HEK293 (cell line): ENCODE measurements around the gene LCN10.
"Not testable (repeated sequence)": the region's sequence is repeated elsewhere in the genome, so short reads cannot be mapped to it uniquely, and the experiment has no call there.

ENCODE experiments used
- CTCF ChIA-PET: fragments of 350-600 bp; formaldehyde crosslinking; extraction: SDS; loops from one replicate; lab custom pipeline; 2021; ENCODE audit warnings: antibody characterized with exemption; lab: Yijun Ruan, JAX
- POLR2A ChIA-PET: fragments of 300-600 bp; formaldehyde crosslinking; extraction: SDS; loops from one replicate; lab custom pipeline; 2020; ENCODE audit warnings: antibody characterized with exemption, inconsistent platforms; lab: Yijun Ruan, JAX
- H3K27ac ChIP-seq: fragments of 200-500 bp; sonication (Bioruptor generic); 2 replicates; pipeline ENCODE4 v1.5.1; 2014; ENCODE audit warnings: low read depth, low read length, control low read depth, inconsistent platforms; ENCODE audit errors: extremely low read depth
- H3K36me3 ChIP-seq, 2 experiments: fragments of 200-500 bp in 1 of 2; sonication (Bioruptor generic) in 1 of 2; 1 replicate in 1 of 2; 2 replicates in 1 of 2; pipeline ENCODE4 v1.5.1; 2014 to 2017; ENCODE audit warnings: inconsistent platforms in 2 of 2, low read length in 2 of 2; ENCODE audit not compliant: control insufficient read depth in 2 of 2, insufficient read depth in 1 of 2
- H3K4me1 ChIP-seq: fragments of 200-500 bp; sonication (Bioruptor generic); 2 replicates; pipeline ENCODE4 v1.5.1; 2014; ENCODE audit warnings: mild to moderate bottlenecking, low read length, inconsistent platforms; ENCODE audit not compliant: control insufficient read depth, insufficient read depth
- H3K4me3 ChIP-seq: 2 replicates; pipeline ENCODE4 v1.5.1; 2011; ENCODE audit warnings: low read depth, mild to moderate bottlenecking, control low read depth, low read length, moderate library complexity
- H3K9me3 ChIP-seq: fragments of 200-500 bp; sonication (Bioruptor generic); 2 replicates; pipeline ENCODE4 v1.5.1; 2014; ENCODE audit warnings: low read depth, low read length, inconsistent platforms; ENCODE audit not compliant: control insufficient read depth, insufficient read depth
- KLF10 ChIP-seq: fragments of 450-650 bp; IDR thresholded peaks from 2 replicates; pipeline ENCODE4 v1.5.1; 2018; ENCODE audit warnings: missing biosample characterization, mild to moderate bottlenecking, missing genetic modification characterization
- MZF1 ChIP-seq: fragments of 450-650 bp; formaldehyde crosslinking; IDR thresholded peaks from 2 replicates; pipeline ENCODE4 v1.5.1; 2017; ENCODE audit warnings: missing biosample characterization, missing genetic modification characterization, borderline replicate concordance
- SALL2 ChIP-seq: fragments of 450-650 bp; formaldehyde crosslinking; IDR thresholded peaks from 2 replicates; pipeline ENCODE4 v1.5.0; 2017; ENCODE audit warnings: missing biosample characterization, mild to moderate bottlenecking, missing genetic modification characterization, borderline replicate concordance
- ZBTB1 ChIP-seq: fragments of 450-650 bp; formaldehyde crosslinking; IDR thresholded peaks from 2 replicates; pipeline ENCODE4 v1.5.1; 2016; ENCODE audit warnings: missing biosample characterization, missing genetic modification characterization
- ZBTB20 ChIP-seq: fragments of 450-650 bp; formaldehyde crosslinking; IDR thresholded peaks from 2 replicates; pipeline ENCODE4 v1.5.1; 2016; ENCODE audit warnings: missing biosample characterization, missing genetic modification characterization
- ZBTB48 ChIP-seq: fragments of 450-650 bp; formaldehyde crosslinking; IDR thresholded peaks from 2 replicates; pipeline ENCODE4 v1.5.1; 2016; ENCODE audit warnings: missing biosample characterization, missing genetic modification characterization
- ZFP3 ChIP-seq: fragments of 450-650 bp; formaldehyde crosslinking; IDR thresholded peaks from 2 replicates; pipeline ENCODE4 v1.5.1; 2016; ENCODE audit warnings: low read depth, missing biosample characterization, missing genetic modification characterization
- ZFP41 ChIP-seq: fragments of 450-650 bp; formaldehyde crosslinking; IDR thresholded peaks from 2 replicates; pipeline ENCODE4 v1.5.1; 2016; ENCODE audit warnings: missing biosample characterization, missing genetic modification characterization, borderline replicate concordance
- ZIC2 ChIP-seq: fragments of 450-650 bp; formaldehyde crosslinking; IDR thresholded peaks from 2 replicates; pipeline ENCODE4 v1.5.1; 2016; ENCODE audit warnings: missing biosample characterization, missing genetic modification characterization
- ZNF140 ChIP-seq: fragments of 450-650 bp; formaldehyde crosslinking; IDR thresholded peaks from 2 replicates; pipeline ENCODE4 v1.5.1; 2016; ENCODE audit warnings: missing biosample characterization, missing genetic modification characterization
- ZNF24 ChIP-seq: fragments of 450-650 bp; formaldehyde crosslinking; IDR thresholded peaks from 2 replicates; pipeline ENCODE4 v1.5.1; 2016; ENCODE audit warnings: missing biosample characterization, missing genetic modification characterization
- ZNF354C ChIP-seq: fragments of 450-650 bp; formaldehyde crosslinking; IDR thresholded peaks from 2 replicates; pipeline ENCODE4 v1.5.1; 2016; ENCODE audit warnings: missing biosample characterization, missing genetic modification characterization, low read depth, borderline replicate concordance
- ZNF423 ChIP-seq: fragments of 450-650 bp; formaldehyde crosslinking; IDR thresholded peaks from 2 replicates; pipeline ENCODE4 v1.5.1; 2016; ENCODE audit warnings: missing biosample characterization, missing genetic modification characterization
- ZNF529 ChIP-seq: fragments of 450-650 bp; formaldehyde crosslinking; IDR thresholded peaks from 2 replicates; pipeline ENCODE4 v1.5.1; 2017; ENCODE audit warnings: missing genetic modification characterization, missing biosample characterization; ENCODE audit not compliant: insufficient replicate concordance
- TF ChIP-seq, protein P1 (sequence below): fragments of 450-650 bp; formaldehyde crosslinking; IDR thresholded peaks from 2 replicates; pipeline ENCODE4 v1.5.1; 2016; ENCODE audit warnings: missing biosample characterization, missing genetic modification characterization
- TF ChIP-seq, protein P2 (sequence below): fragments of 450-650 bp; formaldehyde crosslinking; IDR thresholded peaks from 2 replicates; pipeline ENCODE4 v1.5.1; 2016; ENCODE audit warnings: missing biosample characterization, missing genetic modification characterization
- TF ChIP-seq, protein P3 (sequence below): fragments of 450-650 bp; formaldehyde crosslinking; IDR thresholded peaks from 2 replicates; pipeline ENCODE4 v1.5.1; 2017; ENCODE audit warnings: missing biosample characterization, missing genetic modification characterization
- TF ChIP-seq, protein P4 (sequence below): fragments of 450-650 bp; formaldehyde crosslinking; IDR thresholded peaks from 2 replicates; pipeline ENCODE4 v1.5.1; 2017; ENCODE audit warnings: missing biosample characterization, missing genetic modification characterization
- TF ChIP-seq, protein P5 (sequence below): fragments of 450-650 bp; formaldehyde crosslinking; IDR thresholded peaks from 2 replicates; pipeline ENCODE4 v1.5.1; 2016; ENCODE audit warnings: missing biosample characterization, missing genetic modification characterization
- TF ChIP-seq, protein P6 (sequence below): fragments of 450-650 bp; formaldehyde crosslinking; IDR thresholded peaks from 2 replicates; pipeline ENCODE4 v1.5.1; 2016; ENCODE audit warnings: missing biosample characterization, missing genetic modification characterization

LCN10 gene

DNA sequence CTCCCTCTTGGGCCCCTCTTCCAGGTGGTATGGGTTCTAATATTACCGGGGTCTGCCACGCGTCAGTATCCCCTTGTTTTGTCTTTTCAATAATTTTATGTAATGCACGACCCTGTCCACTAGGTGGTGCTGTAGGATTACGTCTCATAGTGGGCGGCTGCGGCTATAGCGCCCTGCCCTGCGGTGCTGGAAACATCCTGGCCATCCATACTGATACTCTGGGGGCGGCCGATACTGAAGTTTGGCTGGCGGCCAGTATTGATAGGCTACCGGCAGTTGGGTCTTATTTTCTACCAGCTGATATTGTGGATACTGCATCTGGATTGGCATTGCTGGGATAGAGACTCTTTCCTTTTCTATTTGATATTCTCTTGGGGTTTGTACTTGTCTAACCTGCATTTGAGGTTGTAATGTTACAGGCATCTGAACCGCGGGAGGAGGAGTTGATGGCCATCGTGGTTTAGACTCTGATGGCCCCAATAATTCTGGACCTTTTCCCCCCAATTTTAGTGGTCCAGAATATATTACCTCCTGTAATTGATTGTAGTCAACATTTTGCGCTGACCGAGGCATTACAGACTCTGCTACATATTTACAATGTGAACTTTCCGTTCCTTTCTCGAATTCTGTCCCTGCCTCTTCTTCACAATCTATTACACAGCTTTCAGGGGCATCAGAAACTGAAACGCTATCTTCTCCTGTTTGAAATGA lies 45.1 kb upstream of the LCN10 start (continued):
- TF ChIP-seq, protein P1, sequence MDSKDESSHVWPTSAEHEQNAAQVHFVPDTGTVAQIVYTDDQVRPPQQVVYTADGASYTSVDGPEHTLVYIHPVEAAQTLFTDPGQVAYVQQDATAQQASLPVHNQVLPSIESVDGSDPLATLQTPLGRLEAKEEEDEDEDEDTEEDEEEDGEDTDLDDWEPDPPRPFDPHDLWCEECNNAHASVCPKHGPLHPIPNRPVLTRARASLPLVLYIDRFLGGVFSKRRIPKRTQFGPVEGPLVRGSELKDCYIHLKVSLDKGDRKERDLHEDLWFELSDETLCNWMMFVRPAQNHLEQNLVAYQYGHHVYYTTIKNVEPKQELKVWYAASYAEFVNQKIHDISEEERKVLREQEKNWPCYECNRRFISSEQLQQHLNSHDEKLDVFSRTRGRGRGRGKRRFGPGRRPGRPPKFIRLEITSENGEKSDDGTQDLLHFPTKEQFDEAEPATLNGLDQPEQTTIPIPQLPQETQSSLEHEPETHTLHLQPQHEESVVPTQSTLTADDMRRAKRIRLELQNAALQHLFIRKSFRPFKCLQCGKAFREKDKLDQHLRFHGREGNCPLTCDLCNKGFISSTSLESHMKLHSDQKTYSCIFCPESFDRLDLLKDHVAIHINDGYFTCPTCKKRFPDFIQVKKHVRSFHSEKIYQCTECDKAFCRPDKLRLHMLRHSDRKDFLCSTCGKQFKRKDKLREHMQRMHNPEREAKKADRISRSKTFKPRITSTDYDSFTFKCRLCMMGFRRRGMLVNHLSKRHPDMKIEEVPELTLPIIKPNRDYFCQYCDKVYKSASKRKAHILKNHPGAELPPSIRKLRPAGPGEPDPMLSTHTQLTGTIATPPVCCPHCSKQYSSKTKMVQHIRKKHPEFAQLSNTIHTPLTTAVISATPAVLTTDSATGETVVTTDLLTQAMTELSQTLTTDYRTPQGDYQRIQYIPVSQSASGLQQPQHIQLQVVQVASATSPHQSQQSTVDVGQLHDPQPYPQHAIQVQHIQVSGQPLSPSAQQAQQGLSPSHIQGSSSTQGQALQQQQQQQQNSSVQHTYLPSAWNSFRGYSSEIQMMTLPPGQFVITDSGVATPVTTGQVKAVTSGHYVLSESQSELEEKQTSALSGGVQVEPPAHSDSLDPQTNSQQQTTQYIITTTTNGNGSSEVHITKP (tag by site-specific recombination): peak; percentile 55; the same call in 1 of the 2 replicates
- TF ChIP-seq KLF10 (no peak; the same call in 1 of the 2 replicates), ZBTB20 (tag by site-specific recombination) (0 out of 2 replicates have a peak, but pooled peaks have one; percentile 36), MZF1 (tag by site-specific recombination) (no peak), ZFP3 (tag by site-specific recombination) (no peak), ZNF140 (tag by site-specific recombination) (no peak), ZIC2 (tag by site-specific recombination) (no peak)
- TF ChIP-seq, protein P2, sequence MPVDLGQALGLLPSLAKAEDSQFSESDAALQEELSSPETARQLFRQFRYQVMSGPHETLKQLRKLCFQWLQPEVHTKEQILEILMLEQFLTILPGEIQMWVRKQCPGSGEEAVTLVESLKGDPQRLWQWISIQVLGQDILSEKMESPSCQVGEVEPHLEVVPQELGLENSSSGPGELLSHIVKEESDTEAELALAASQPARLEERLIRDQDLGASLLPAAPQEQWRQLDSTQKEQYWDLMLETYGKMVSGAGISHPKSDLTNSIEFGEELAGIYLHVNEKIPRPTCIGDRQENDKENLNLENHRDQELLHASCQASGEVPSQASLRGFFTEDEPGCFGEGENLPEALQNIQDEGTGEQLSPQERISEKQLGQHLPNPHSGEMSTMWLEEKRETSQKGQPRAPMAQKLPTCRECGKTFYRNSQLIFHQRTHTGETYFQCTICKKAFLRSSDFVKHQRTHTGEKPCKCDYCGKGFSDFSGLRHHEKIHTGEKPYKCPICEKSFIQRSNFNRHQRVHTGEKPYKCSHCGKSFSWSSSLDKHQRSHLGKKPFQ (tag by site-specific recombination): no peak

DNA sequence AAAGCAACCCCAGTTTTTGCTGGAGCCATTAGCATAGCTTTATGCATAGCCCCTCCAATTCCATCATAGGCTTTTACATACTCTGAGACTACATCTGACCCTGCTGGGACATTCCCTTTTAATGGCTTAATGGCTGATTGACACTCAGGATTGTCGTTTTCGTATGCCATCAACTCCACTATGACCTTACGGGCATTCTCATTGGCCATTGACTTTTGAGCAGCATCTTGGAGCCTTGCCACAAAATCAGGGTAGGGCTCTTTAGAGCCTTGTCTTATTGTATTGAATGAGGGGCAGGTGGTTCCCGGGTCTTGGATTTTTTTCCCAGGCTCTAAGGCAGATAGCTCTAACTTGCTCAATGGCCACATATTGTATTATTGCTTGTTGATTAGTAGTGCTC lies 44.2 kb upstream of the LCN10 start:
- POLR2A ChIA-PET: interaction anchor here (1.6 kb wide), 1 partner anchor 248 kb away, joined by 4 read pairs; no protein-coding TSS in a partner anchor
- CTCF ChIA-PET: interaction anchor here (0.5 to 6.1 kb wide), 36 partner anchors 9 to 976 kb away, joined by 3 to 61 read pairs (median 4); partner anchors contain the start of genes ABCA2, CLIC3, MAMDC4 and NPDC1
- H3K4me1 ChIP-seq, H3K9me3 ChIP-seq, H3K4me3 ChIP-seq, H3K27ac ChIP-seq, H3K36me3 ChIP-seq: not testable (repeated sequence)

DNA sequence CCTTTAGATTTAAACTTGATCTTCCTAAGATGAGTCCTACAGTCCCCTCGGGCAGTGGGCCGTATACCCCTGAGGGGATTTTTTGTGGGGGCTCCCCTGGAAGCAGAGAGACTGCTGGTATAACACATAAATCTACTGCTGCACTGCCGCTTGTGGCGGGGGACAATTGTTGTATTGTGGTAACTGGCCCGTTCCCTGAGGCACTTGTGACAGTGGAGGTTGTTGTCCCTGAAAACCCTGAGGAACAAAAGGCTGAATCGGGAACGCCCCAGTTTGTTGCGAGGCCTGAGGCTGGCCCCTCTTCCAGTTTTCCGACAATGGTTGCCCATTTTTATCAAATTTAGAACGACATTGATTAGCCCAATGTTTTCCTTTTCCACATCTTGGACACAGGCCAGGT lies 43.7 kb upstream of the LCN10 start:
- peaks cover 6% of the 10 kb centered on the region for H3K4me1 ChIP-seq
- H3K9me3 ChIP-seq: no peaks in the 10 kb centered on the region
- POLR2A ChIA-PET: interaction anchor here (1.6 kb wide), 1 partner anchor 249 kb away, joined by 4 read pairs; no protein-coding TSS in a partner anchor
- no peaks in the 10 kb centered on the region for H3K36me3 ChIP-seq
- H3K4me3 ChIP-seq: no peak overlapping the region
- CTCF ChIA-PET: interaction anchor here (0.5 to 6.1 kb wide), 26 partner anchors 8 to 299 kb away, joined by 3 to 61 read pairs (median 4); partner anchors contain the start of genes ABCA2, MAMDC4 and NPDC1
- no peak overlapping the region for H3K27ac ChIP-seq
- TF ChIP-seq, protein P3, sequence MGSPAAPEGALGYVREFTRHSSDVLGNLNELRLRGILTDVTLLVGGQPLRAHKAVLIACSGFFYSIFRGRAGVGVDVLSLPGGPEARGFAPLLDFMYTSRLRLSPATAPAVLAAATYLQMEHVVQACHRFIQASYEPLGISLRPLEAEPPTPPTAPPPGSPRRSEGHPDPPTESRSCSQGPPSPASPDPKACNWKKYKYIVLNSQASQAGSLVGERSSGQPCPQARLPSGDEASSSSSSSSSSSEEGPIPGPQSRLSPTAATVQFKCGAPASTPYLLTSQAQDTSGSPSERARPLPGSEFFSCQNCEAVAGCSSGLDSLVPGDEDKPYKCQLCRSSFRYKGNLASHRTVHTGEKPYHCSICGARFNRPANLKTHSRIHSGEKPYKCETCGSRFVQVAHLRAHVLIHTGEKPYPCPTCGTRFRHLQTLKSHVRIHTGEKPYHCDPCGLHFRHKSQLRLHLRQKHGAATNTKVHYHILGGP (tag by site-specific recombination): no peak
- TF ChIP-seq SALL2 (tag by site-specific recombination) (no peak), ZBTB1 (tag by site-specific recombination) (no peak), ZNF24 (no peak), ZNF354C (tag by site-specific recombination) (no peak), ZBTB48 (tag by site-specific recombination) (no peak), ZFP41 (no peak), ZNF529 (tag by site-specific recombination) (no peak), ZNF423 (tag by site-specific recombination) (no peak)
- TF ChIP-seq, protein P4, sequence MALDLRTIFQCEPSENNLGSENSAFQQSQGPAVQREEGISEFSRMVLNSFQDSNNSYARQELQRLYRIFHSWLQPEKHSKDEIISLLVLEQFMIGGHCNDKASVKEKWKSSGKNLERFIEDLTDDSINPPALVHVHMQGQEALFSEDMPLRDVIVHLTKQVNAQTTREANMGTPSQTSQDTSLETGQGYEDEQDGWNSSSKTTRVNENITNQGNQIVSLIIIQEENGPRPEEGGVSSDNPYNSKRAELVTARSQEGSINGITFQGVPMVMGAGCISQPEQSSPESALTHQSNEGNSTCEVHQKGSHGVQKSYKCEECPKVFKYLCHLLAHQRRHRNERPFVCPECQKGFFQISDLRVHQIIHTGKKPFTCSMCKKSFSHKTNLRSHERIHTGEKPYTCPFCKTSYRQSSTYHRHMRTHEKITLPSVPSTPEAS (tag by site-specific recombination): no peak
- TF ChIP-seq, protein P5, sequence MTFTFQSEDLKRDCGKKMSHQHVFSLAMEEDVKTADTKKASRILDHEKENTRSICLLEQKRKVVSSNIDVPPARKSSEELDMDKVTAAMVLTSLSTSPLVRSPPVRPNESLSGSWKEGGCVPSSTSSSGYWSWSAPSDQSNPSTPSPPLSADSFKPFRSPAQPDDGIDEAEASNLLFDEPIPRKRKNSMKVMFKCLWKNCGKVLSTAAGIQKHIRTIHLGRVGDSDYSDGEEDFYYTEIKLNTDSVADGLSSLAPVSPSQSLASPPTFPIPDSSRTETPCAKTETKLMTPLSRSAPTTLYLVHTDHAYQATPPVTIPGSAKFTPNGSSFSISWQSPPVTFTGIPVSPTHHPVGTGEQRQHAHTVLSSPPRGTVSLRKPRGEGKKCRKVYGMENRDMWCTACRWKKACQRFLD: no peak
- TF ChIP-seq, protein P6, sequence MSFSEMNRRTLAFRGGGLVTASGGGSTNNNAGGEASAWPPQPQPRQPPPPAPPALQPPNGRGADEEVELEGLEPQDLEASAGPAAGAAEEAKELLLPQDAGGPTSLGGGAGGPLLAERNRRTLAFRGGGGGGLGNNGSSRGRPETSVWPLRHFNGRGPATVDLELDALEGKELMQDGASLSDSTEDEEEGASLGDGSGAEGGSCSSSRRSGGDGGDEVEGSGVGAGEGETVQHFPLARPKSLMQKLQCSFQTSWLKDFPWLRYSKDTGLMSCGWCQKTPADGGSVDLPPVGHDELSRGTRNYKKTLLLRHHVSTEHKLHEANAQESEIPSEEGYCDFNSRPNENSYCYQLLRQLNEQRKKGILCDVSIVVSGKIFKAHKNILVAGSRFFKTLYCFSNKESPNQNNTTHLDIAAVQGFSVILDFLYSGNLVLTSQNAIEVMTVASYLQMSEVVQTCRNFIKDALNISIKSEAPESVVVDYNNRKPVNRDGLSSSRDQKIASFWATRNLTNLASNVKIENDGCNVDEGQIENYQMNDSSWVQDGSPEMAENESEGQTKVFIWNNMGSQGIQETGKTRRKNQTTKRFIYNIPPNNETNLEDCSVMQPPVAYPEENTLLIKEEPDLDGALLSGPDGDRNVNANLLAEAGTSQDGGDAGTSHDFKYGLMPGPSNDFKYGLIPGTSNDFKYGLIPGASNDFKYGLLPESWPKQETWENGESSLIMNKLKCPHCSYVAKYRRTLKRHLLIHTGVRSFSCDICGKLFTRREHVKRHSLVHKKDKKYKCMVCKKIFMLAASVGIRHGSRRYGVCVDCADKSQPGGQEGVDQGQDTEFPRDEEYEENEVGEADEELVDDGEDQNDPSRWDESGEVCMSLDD (tag by site-specific recombination): no peak
